Ramos (cell line): ENCODE data around the gene TCHH.
"Not testable (repeated sequence)": the region's sequence is repeated elsewhere in the genome, so short reads cannot be mapped to it uniquely, and the experiment has no call there.

Source experiments
- in situ Hi-C: fragments of 300-500 bp; cut with MboI; formaldehyde crosslinking; loops from one replicate; pipeline ENCODE4 v1.14.3; 2022; ENCODE audit warnings: low sequenced_read_pairs; ENCODE audit not compliant: unreplicated experiment

Gene TCHH, protein sequence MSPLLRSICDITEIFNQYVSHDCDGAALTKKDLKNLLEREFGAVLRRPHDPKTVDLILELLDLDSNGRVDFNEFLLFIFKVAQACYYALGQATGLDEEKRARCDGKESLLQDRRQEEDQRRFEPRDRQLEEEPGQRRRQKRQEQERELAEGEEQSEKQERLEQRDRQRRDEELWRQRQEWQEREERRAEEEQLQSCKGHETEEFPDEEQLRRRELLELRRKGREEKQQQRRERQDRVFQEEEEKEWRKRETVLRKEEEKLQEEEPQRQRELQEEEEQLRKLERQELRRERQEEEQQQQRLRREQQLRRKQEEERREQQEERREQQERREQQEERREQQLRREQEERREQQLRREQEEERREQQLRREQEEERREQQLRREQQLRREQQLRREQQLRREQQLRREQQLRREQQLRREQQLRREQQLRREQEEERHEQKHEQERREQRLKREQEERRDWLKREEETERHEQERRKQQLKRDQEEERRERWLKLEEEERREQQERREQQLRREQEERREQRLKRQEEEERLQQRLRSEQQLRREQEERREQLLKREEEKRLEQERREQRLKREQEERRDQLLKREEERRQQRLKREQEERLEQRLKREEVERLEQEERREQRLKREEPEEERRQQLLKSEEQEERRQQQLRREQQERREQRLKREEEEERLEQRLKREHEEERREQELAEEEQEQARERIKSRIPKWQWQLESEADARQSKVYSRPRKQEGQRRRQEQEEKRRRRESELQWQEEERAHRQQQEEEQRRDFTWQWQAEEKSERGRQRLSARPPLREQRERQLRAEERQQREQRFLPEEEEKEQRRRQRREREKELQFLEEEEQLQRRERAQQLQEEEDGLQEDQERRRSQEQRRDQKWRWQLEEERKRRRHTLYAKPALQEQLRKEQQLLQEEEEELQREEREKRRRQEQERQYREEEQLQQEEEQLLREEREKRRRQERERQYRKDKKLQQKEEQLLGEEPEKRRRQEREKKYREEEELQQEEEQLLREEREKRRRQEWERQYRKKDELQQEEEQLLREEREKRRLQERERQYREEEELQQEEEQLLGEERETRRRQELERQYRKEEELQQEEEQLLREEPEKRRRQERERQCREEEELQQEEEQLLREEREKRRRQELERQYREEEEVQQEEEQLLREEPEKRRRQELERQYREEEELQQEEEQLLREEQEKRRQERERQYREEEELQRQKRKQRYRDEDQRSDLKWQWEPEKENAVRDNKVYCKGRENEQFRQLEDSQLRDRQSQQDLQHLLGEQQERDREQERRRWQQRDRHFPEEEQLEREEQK (N-terminal part only)

DNA sequence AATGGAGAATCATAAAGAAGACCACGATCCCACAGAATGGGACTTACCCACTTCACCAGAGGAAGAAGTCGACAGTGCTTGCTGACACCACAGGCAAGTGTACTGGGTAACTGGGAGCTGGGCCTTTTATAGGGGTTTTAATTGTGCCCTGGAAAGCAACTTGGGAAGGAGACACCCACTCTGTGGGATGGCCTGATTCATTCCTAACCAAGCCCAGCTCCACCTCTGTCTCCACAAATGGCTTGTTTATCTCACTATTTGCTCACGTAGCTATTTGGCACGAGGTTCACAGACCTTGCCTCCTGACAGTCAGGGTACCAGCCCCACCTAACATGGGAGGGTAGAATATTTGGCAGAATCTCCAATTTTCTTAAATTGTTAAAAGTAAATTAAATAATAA is at the start of gene TCHH:
Gene TCHH, minus strand, starts transcription at position 101 of the 400 bp plus-strand sequence. CDS start 1,364 bp downstream, outside the sequence.
- in situ Hi-C loops: no loop called here

- in situ Hi-C loops: no loop called here
Measured at GRCh38 chr1:152164517-152165136, 49.4 kb upstream of the TCHH start.

GRCh38 chr1:152162792-152163463 is 47.7 kb upstream of the TCHH start:
- in situ Hi-C loops: no loop called here

- in situ Hi-C loops: no loop called here
Measured at GRCh38 chr1:152160576-152160975, 45.3 kb upstream of the TCHH start.

DNA sequence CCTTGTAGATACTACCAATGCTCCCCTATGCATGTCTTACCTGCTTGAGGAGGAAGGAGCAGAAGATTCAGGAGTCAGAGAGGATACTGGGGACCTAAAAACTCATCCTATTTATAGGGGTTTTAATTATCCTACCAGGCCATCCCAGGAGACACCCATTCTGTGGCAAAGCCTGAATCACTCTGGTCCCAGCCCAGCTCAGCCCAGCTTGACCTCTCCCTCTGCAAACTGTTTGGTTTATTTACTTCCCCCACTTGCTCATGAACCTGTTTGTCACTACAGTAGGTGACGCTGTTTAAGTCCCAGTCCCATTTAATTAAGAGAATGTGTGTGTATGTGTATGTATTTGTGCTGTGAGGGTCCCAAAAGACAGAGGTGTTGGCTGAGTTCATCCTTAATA is 43.9 kb upstream of the TCHH start, which contains the start of gene RPTN:
Gene RPTN, minus strand, starts transcription at position 85 of the 400 bp plus-strand sequence. CDS start 1,339 bp downstream, outside the sequence.
- in situ Hi-C loops: no loop called here

DNA sequence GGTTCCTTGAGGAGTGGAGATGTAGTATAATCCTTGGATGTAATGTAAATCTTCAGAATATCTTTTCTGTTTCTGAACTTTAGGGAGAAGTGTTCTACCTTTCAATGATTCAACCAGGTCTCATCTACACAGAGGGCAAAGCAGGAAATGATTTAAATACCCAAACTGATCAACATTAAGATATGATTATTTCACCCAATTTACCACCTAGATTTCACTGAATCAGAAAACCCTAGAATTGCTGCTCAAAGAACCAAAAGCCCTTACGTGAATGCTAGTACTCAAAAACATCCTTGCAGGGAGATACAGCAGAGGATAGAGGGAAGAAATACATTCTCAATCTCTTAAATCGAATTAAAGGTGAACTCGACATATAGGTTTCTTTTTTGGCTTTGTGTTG is 38.8 kb upstream of the TCHH start:
- in situ Hi-C loops: no loop called here

GRCh38 chr1:152151646-152152045 is 36.4 kb upstream of the TCHH start:
- in situ Hi-C loops: no loop called here

DNA sequence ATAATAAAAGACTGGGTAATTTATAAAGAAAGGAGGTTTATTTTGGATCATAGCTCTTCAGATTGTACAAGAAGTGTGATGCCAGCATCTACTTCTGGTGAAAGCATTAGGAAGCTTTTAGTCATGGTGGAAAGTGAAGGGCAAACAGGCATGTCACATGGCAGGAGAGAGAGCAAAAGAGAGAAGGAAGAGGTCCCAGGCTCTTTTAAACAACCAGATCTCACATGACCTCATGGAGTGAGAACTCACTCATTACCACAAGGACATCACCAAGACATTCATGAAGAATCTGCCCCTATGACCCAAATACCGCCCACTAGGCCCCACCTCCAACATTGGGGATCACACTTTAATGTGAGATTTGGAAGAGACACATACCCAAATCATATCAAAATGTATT is 33.7 kb upstream of the TCHH start:
- in situ Hi-C loops: no loop called here

DNA sequence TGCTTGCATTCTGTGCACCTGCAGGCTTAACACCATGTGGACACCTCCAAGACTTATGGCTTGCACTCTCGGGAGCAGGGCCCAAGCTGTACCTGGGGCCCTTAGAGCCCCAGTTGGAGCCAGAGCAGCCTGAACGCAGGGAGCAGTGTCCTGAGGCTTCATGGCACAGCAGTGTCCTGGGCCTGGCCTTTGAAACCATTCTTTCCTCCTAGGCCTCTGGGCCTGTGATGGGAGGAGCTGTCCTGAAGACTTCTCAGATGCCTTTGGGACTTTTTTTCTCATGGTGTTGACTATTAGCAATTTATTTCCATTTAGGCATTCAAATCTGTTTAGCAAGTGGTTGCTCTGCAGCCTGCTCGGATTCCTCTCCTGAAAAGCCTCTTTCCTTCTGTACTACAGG is 32.8 kb upstream of the TCHH start:
- in situ Hi-C loops: no loop called here

DNA sequence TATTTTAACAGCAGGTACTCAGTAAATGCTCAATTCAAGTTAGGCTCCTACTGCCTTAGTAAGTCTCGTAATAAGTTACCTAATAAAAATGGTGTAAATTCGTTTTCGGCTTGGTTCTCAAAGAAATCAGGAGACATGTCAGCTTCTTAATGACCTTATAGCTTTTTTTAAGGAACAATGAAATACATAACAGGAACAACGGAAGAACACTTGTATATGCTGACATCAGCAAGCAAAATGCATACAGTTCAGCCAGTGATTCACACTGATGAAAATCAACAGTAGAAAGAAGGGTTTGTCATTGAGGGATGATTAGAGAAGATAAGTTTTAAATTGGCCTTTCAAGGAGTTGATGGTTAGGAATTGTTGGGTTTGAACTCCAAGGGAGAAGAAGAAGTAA is 30.5 kb upstream of the TCHH start:
- in situ Hi-C loops: no loop called here

- in situ Hi-C loops: not testable (repeated sequence)
Measured at GRCh38 chr1:152144674-152145183, 29.5 kb upstream of the TCHH start.

- in situ Hi-C loops: no loop called here
Measured at GRCh38 chr1:152143150-152143887, 28.1 kb upstream of the TCHH start.

DNA sequence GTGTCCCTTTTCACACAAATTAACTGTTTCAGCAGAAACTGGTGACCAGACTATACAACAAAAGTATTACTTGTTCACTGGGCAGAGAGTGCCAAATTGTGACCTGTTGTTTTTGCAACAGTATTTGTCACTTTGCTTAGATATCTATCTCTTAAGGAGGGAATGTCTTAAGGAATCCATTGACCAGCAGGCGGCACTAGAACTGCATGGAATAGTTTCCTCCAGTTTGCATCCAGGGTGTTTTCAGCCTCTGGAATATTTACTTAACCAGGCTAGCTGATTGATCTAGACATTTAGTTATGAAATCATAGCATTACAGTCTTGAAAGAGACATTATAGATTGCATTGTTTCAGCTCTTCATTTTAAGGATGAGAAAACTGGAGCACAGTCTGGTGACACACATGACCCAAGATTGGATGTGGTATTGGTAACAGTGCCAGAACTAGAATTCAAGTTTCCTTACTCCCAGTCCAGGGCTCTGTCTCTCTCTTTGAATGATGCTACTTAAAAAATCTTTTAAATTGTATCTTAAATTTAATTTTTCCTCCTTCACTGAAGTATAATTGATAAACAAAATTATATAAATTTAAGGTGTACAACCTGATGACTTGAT is 26.8 kb upstream of the TCHH start:
- in situ Hi-C loops: no loop called here

GRCh38 chr1:152137215-152137614 is 22.0 kb upstream of the TCHH start:
- in situ Hi-C loops: no loop called here

GRCh38 chr1:152130186-152130585 is 14.9 kb upstream of the TCHH start:
- in situ Hi-C loops: no loop called here

DNA sequence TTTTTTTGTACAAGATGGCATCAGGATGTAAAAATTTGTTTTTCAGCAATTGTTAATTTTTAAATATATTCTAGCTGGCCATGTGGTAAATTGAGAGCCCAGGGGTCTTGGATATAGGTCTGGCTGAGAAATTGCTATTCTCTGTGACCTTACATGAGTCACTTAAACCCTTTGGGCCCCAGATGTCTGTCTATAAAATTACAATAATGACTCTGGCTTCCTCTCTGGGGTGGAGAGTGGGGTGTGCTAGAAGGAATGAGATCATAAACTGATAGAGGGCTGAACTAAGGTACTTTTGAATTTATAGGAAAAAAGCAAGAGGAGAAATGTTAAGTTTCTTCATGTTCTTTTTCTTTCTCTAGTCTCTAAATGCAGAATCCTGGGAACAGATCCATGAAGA is 12.4 kb upstream of the TCHH start:
- in situ Hi-C loops: no loop called here

GRCh38 chr1:152125834-152126443 is 10.7 kb upstream of the TCHH start:
- in situ Hi-C loops: no loop called here

GRCh38 chr1:152118915-152119314 is 3.7 kb upstream of the TCHH start:
- in situ Hi-C loops: no loop called here
